ENCODE results near the gene NELL1.

DNA sequence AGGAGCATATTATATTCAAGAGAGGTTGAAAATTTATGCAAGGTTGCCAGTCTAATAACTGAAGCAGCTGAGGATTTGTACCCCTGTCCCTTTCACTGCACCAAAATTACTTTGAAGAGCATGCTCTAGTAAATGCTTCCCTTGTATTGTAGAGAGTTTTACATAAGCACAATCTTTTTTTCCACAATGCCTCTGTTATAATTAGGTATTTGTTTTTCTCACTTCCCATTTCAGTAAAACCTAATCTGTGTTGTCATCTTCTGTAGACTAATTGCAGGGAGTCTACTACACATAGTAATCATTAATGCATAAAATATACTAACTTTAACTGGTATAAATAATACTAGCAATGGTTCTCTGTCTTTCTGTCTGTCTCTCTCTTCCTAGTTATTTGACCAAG is 805.1 kb downstream of the NELL1 start:
- no peak for TF ChIP-seq HDAC2 (IDR thresholded peaks at IDR 0.05)
- TF ChIP-seq, protein P1, sequence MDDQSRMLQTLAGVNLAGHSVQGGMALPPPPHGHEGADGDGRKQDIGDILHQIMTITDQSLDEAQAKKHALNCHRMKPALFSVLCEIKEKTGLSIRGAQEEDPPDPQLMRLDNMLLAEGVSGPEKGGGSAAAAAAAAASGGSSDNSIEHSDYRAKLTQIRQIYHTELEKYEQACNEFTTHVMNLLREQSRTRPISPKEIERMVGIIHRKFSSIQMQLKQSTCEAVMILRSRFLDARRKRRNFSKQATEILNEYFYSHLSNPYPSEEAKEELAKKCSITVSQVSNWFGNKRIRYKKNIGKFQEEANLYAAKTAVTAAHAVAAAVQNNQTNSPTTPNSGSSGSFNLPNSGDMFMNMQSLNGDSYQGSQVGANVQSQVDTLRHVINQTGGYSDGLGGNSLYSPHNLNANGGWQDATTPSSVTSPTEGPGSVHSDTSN (IDR thresholded peaks at IDR 0.05) = no peak
- no peak for TF ChIP-seq CTCF (IDR thresholded peaks at IDR 0.05)
- no peak for TF ChIP-seq POLR2A (IDR thresholded peaks at IDR 0.05; ENCODE audit: low read length)
- no peak for TF ChIP-seq BHLHE40 (IDR thresholded peaks at IDR 0.05; ENCODE audit: low read depth, low read length)
- no peak for TF ChIP-seq GATA3 (IDR thresholded peaks at IDR 0.05; ENCODE audit: borderline replicate concordance)
- TF ChIP-seq EP300 (IDR thresholded peaks at IDR 0.05) = no peak
- no peak for TF ChIP-seq JUN (IDR thresholded peaks at IDR 0.05)
- no peak for TF ChIP-seq CHD2 (IDR thresholded peaks at IDR 0.05; ENCODE audit: low read length, partially characterized antibody)
- TF ChIP-seq RFX5 (IDR thresholded peaks at IDR 0.05) = no peak
- TF ChIP-seq SMC3 (IDR thresholded peaks at IDR 0.05) = no peak
- TF ChIP-seq RAD21 (conservative IDR thresholded peaks at IDR 0.05 in 1 of 2, IDR thresholded peaks at IDR 0.05 in 1 of 2) = no peak
- TF ChIP-seq, protein P2, sequence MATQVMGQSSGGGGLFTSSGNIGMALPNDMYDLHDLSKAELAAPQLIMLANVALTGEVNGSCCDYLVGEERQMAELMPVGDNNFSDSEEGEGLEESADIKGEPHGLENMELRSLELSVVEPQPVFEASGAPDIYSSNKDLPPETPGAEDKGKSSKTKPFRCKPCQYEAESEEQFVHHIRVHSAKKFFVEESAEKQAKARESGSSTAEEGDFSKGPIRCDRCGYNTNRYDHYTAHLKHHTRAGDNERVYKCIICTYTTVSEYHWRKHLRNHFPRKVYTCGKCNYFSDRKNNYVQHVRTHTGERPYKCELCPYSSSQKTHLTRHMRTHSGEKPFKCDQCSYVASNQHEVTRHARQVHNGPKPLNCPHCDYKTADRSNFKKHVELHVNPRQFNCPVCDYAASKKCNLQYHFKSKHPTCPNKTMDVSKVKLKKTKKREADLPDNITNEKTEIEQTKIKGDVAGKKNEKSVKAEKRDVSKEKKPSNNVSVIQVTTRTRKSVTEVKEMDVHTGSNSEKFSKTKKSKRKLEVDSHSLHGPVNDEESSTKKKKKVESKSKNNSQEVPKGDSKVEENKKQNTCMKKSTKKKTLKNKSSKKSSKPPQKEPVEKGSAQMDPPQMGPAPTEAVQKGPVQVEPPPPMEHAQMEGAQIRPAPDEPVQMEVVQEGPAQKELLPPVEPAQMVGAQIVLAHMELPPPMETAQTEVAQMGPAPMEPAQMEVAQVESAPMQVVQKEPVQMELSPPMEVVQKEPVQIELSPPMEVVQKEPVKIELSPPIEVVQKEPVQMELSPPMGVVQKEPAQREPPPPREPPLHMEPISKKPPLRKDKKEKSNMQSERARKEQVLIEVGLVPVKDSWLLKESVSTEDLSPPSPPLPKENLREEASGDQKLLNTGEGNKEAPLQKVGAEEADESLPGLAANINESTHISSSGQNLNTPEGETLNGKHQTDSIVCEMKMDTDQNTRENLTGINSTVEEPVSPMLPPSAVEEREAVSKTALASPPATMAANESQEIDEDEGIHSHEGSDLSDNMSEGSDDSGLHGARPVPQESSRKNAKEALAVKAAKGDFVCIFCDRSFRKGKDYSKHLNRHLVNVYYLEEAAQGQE (IDR thresholded peaks at IDR 0.05) = no peak
- TF ChIP-seq MAFK (IDR thresholded peaks at IDR 0.05; ENCODE audit: partially characterized antibody) = no peak

Data from A549 (cell line).